Regular cardiac myocyte (primary cell): ENCODE results near the gene NKX2-8. TPM values are rescaled to one million over a fixed set of nuclear protein-coding genes. Genes with fewer than 3 reads are reported as not detected.

Experiments
- total RNA-seq: library from RNA; depleted of rRNA; stranded (reverse); fragments of >200 nt; gene quantifications from 2 replicates; pipeline ENCODE4 v1.2.3, GENCODE V29; 2014

Gene NKX2-8
- total RNA-seq, result not detected in 2 replicates

DNA sequence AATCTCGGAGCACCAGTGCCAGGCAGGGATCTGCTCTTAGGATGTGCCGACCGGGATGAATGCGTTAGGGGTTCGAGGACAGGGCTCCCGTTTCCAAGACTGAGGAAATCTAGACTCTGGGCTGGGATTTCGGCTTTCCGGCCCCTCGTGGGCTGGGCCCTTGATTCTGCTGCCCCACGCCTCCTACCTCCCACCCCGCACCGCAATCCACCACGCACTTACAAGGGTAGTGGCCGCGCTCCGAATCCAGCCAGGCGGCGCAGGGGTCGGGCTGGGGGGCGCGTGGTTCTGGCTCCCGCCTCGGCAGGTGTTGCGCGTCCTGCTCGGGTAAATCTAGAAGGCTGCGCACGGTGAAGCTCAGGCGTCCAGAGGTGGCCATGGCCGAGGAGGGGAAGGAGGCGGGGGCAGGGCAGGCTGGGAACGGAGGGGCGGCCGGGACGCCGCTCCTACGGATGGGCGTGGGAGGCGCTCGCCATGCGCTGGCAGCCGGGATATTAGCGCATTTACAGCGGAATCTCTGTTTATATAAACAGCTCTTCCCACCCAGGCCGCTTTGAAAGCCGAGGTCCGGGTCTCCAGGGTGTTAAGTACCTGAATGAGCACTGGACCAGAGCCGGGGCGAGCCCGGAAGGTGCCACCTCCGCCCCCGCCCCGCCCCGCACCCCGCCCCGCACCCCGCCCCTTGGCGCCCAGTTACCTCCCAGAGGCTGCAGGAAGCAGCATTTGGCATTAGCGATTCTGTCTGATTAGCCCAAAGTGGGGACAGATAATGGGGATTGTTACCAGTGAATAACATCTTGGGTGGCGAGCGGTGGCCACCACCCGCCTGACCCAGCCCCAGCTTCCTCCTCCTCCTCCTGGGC lies at the start of gene NKX2-8:
TSS of gene NKX2-8 (minus strand) at position 604 of the 863 bp plus-strand sequence. CDS start at position 379, 225 bp downstream.

Other genes starting within 250 kb of the NKX2-8 start
- not detected in 2 replicates for gene NKX2-1, start 62.4 kb downstream of the NKX2-8 start, total RNA-seq
- gene PAX9, start 79.2 kb upstream of the NKX2-8 start, total RNA-seq, result not detected in 2 replicates